Loucy (cell line): ENCODE data around the gene PID1.

ENCODE experiments used
- H2AFZ ChIP-seq: fragments of 200-600 bp; sonication (generic); 2 replicates; pipeline ENCODE4 v1.6.0; 2016; ENCODE audit warnings: antibody characterized with exemption, mild to moderate bottlenecking, low read length, moderate library complexity
- H3F3A ChIP-seq: fragments of 200-600 bp; 2 replicates; pipeline ENCODE4 v1.6.0; 2016; ENCODE audit warnings: antibody characterized with exemption, low read depth, mild to moderate bottlenecking
- H3K27me3 ChIP-seq: fragments of 200-600 bp; sonication (generic); 2 replicates; pipeline ENCODE4 v1.6.1; 2014; ENCODE audit warnings: low read length, mild to moderate bottlenecking; ENCODE audit not compliant: insufficient read depth, poor library complexity, severe bottlenecking
- H3K36me3 ChIP-seq: fragments of 200-600 bp; sonication (generic); 2 replicates; pipeline ENCODE4 v1.6.1; 2016; ENCODE audit warnings: low read length; ENCODE audit not compliant: insufficient read depth
- H3K4me1 ChIP-seq: fragments of 200-600 bp; sonication (generic); 2 replicates; pipeline ENCODE4 v1.5.1; 2014; ENCODE audit warnings: low read length, mild to moderate bottlenecking; ENCODE audit not compliant: insufficient read depth, poor library complexity, severe bottlenecking
- H3K4me2 ChIP-seq: fragments of 200-600 bp; sonication (generic); 2 replicates; pipeline ENCODE4 v1.6.0; 2014; ENCODE audit warnings: antibody characterized with exemption, low read length, low read depth, mild to moderate bottlenecking; ENCODE audit not compliant: poor library complexity, severe bottlenecking
- H3K4me3 ChIP-seq: fragments of 200-600 bp; sonication (generic); 2 replicates; pipeline ENCODE4 v1.5.1; 2014; ENCODE audit warnings: low read length, mild to moderate bottlenecking, mixed read lengths; ENCODE audit not compliant: poor library complexity, severe bottlenecking
- H3K79me2 ChIP-seq: fragments of 200-600 bp; sonication (generic); 2 replicates; pipeline ENCODE4 v1.6.1; 2014; ENCODE audit warnings: low read length; ENCODE audit not compliant: insufficient read depth
- H3K9ac ChIP-seq: fragments of 200-600 bp; sonication (generic); 2 replicates; pipeline ENCODE4 v1.6.0; 2014; ENCODE audit warnings: mild to moderate bottlenecking, low read depth, low read length, moderate library complexity; ENCODE audit not compliant: poor library complexity, severe bottlenecking
- H3K9me2 ChIP-seq: fragments of 200-600 bp; sonication (generic); replicated peaks from 2 replicates; pipeline ENCODE4 v1.6.1; 2016; ENCODE audit warnings: low read depth, low read length, mixed read lengths
- H3K9me3 ChIP-seq: fragments of 200-600 bp; sonication (generic); 2 replicates; pipeline ENCODE4 v1.6.1; 2014; ENCODE audit warnings: mild to moderate bottlenecking, antibody characterized with exemption, low read length, low read depth; ENCODE audit not compliant: insufficient read depth
- H4K20me1 ChIP-seq: fragments of 200-600 bp; sonication (generic); 2 replicates; pipeline ENCODE4 v1.6.0; 2014; ENCODE audit warnings: antibody characterized with exemption, low read length, mild to moderate bottlenecking; ENCODE audit not compliant: insufficient read depth, poor library complexity, severe bottlenecking
- CTCF ChIP-seq: fragments of 200-600 bp; sonication (generic); conservative IDR thresholded peaks from 2 replicates; pipeline ENCODE4 v1.5.1; 2014; ENCODE audit warnings: mild to moderate bottlenecking, antibody characterized with exemption, low read length
- EZH2phosphoT487 ChIP-seq: fragments of 200-600 bp; IDR thresholded peaks from 2 replicates; pipeline ENCODE4 v1.6.1; 2018; ENCODE audit warnings: antibody characterized with exemption, mild to moderate bottlenecking, moderate library complexity, borderline replicate concordance

The PID1 gene

GRCh38 chr2:229009816-229010215, 261.3 kb downstream of the PID1 start:
- Histone ChIP-seq H3K9me2 (no peaks in the 10 kb centered on the region), H4K20me1 (no peaks in the 10 kb centered on the region), H3K9ac (no peak overlapping the region), H2AFZ (no peak overlapping the region), H3K4me1 (no peaks in the 10 kb centered on the region), H3K9me3 (no peaks in the 10 kb centered on the region), H3K79me2 (no peaks in the 10 kb centered on the region), H3K27me3 (no peaks in the 10 kb centered on the region), H3K36me3 (no peaks in the 10 kb centered on the region), H3K4me2 (no peak overlapping the region), H3K4me3 (no peak overlapping the region), H3F3A (no peaks in the 10 kb centered on the region)
- TF ChIP-seq EZH2phosphoT487 (no peak), CTCF (no peak)

- no peaks in the 10 kb centered on the region for H3K79me2 ChIP-seq
- TF ChIP-seq CTCF (no peak), EZH2phosphoT487 (no peak)
- H3K4me3 ChIP-seq, result no peak overlapping the region
- no peaks in the 10 kb centered on the region for H3F3A ChIP-seq
- H3K9me3 ChIP-seq, result peaks cover 21% of the 10 kb centered on the region; the same call in 1 of the 2 replicates
- H3K36me3 ChIP-seq, result no peaks in the 10 kb centered on the region
- no peak overlapping the region for H2AFZ ChIP-seq
- H3K4me2 ChIP-seq, result no peak overlapping the region
- no peaks in the 10 kb centered on the region for H3K27me3 ChIP-seq
- H3K9me2 ChIP-seq, result no peaks in the 10 kb centered on the region
- no peaks in the 10 kb centered on the region for H4K20me1 ChIP-seq
- no peak overlapping the region for H3K9ac ChIP-seq
- H3K4me1 ChIP-seq, result no peaks in the 10 kb centered on the region
Observed at GRCh38 chr2:229003256-229003655, 267.8 kb downstream of the PID1 start.

- no peaks in the 10 kb centered on the region for H3F3A ChIP-seq
- H4K20me1 ChIP-seq, result no peaks in the 10 kb centered on the region
- H3K27me3 ChIP-seq, result no peaks in the 10 kb centered on the region
- no peaks in the 10 kb centered on the region for H3K79me2 ChIP-seq
- TF ChIP-seq EZH2phosphoT487 (no peak), CTCF (no peak)
- H3K36me3 ChIP-seq, result no peaks in the 10 kb centered on the region
- no peak overlapping the region for H2AFZ ChIP-seq
- H3K4me3 ChIP-seq, result no peak overlapping the region
- no peak overlapping the region for H3K4me2 ChIP-seq
- H3K9me2 ChIP-seq, result no peaks in the 10 kb centered on the region
- no peak overlapping the region for H3K9ac ChIP-seq
- H3K4me1 ChIP-seq, result no peaks in the 10 kb centered on the region
- peaks cover 28% of the 10 kb centered on the region; the same call in 1 of the 2 replicates for H3K9me3 ChIP-seq
Observed at GRCh38 chr2:229001196-229001595, 269.9 kb downstream of the PID1 start.
